T-cell (primary cell): ENCODE measurements around the gene NT5DC2. TPM values are rescaled to one million over a fixed set of nuclear protein-coding genes. Genes with fewer than 3 reads are reported as not detected.

ENCODE experiments used
- ATAC-seq, 4 experiments: fragments of 200-7000 bp in 3 of 4; fragments of 150-1000 bp in 1 of 4; cut with Tn5 transposase; replicated peaks in 1 of 4; 1 replicate in 3 of 4; 2 replicates in 1 of 4; pipeline ENCODE4 v1.10.0; 2021; ENCODE audit warnings: moderate library complexity in 3 of 4, mild to moderate bottlenecking in 2 of 4, moderate number of reproducible peaks in 1 of 4
- CTCF ChIA-PET, 2 donors: fragments of 300-600 bp; sonication (Branson Sonifier 250); formaldehyde crosslinking; loops; one replicate each; lab custom pipeline; 2022; ENCODE audit warnings: antibody characterized with exemption in 2 of 2; lab: Charles Lee
- POLR2A ChIA-PET, 2 donors: fragments of 300-600 bp; sonication (Branson Sonifier 250); formaldehyde crosslinking; loops; one replicate each; lab custom pipeline; 2022; ENCODE audit warnings: antibody characterized with exemption in 2 of 2; lab: Charles Lee
- DNase-seq, 35 experiments: peaks; one replicate each; pipeline versions ENCODE4 v3.0.0 to v3.0.0-alpha.2; 2013 to 2023
- H3K27ac ChIP-seq: one replicate; pipeline ENCODE4 v1.5.1; 2013; ENCODE audit warnings: low read length
- H3K27me3 ChIP-seq, 2 experiments: replicated peaks in 1 of 2; 1 replicate in 1 of 2; 2 replicates in 1 of 2; pipeline versions ENCODE4 v1.6.1 to v1.7.0; 2013; ENCODE audit warnings: low read length in 1 of 2, mixed read lengths in 1 of 2; ENCODE audit not compliant: control insufficient read depth in 2 of 2, insufficient read depth in 2 of 2; ENCODE audit errors: extremely low read depth in 1 of 2
- H3K36me3 ChIP-seq, 2 donors: 1 replicate in 1 of 2; 2 replicates in 1 of 2; pipeline versions ENCODE4 v1.6.1 to v1.7.0; 2013; ENCODE audit warnings: low read length in 1 of 2; ENCODE audit not compliant: control insufficient read depth in 2 of 2, insufficient read depth in 1 of 2; ENCODE audit errors: extremely low read depth in 1 of 2
- H3K4me1 ChIP-seq, 2 experiments: 1 replicate in 1 of 2; 2 replicates in 1 of 2; pipeline versions ENCODE4 v1.6.1 to v1.7.0; 2013; ENCODE audit warnings: low read length in 2 of 2, mixed read lengths in 1 of 2; ENCODE audit not compliant: insufficient read depth in 2 of 2, control insufficient read depth in 1 of 2; ENCODE audit errors: extremely low read depth in 1 of 2
- H3K4me3 ChIP-seq, 2 donors: 1 replicate in 1 of 2; 2 replicates in 1 of 2; pipeline versions ENCODE4 v1.5.1 to v1.7.0; 2013; ENCODE audit warnings: mild to moderate bottlenecking in 2 of 2, low read length in 1 of 2, moderate library complexity in 1 of 2; ENCODE audit not compliant: control insufficient read depth in 1 of 2; ENCODE audit errors: extremely low read depth in 1 of 2
- H3K9me3 ChIP-seq: 2 replicates; pipeline ENCODE4 v1.7.0; 2013
- H3K27ac Mint-ChIP-seq, 2 donors: one replicate each; pipeline ENCODE4 v1.8.0; 2020 to 2021; ENCODE audit warnings: mild to moderate bottlenecking in 2 of 2, mixed read lengths in 2 of 2
- H3K27me3 Mint-ChIP-seq, 2 donors: one replicate each; pipeline ENCODE4 v1.8.0; 2021 to 2022; ENCODE audit warnings: mixed read lengths in 2 of 2
- H3K36me3 Mint-ChIP-seq: one replicate; pipeline ENCODE4 v1.8.0; 2021; ENCODE audit warnings: mixed read lengths
- H3K4me1 Mint-ChIP-seq, 3 donors: one replicate each; pipeline ENCODE4 v1.8.0; 2020 to 2022; ENCODE audit warnings: mixed read lengths in 3 of 3, mild to moderate bottlenecking in 1 of 3
- H3K4me3 Mint-ChIP-seq, 3 donors: one replicate each; pipeline ENCODE4 v1.8.0; 2020 to 2022; ENCODE audit warnings: mild to moderate bottlenecking in 3 of 3, mixed read lengths in 3 of 3, moderate library complexity in 3 of 3
- H3K9me3 Mint-ChIP-seq, 3 donors: one replicate each; pipeline ENCODE4 v1.8.0; 2020 to 2022; ENCODE audit warnings: mixed read lengths in 3 of 3
- WGBS: methylation state at CpG from one replicate; pipeline ENCODE4 v1.1.5; 2013; ENCODE audit warnings: missing lambda C conversion rate; ENCODE audit not compliant: insufficient coverage; 5-methylcytosine and 5-hydroxymethylcytosine counted together
- total RNA-seq, 35 experiments: library from RNA in 6 of 35; stranded (reverse) in 6 of 35; fragments of 120-200 nt in 1 of 35; gene quantifications; one replicate each; pipeline versions ENCODE4 v1.2.1 to v1.2.4 and lab custom pipeline; 2013 to 2026

Gene NT5DC2
- total RNA-seq, 5 donors from 2014 or later (not counting 1 experiment from before 2014, with no cell fraction given): 1.9 to 10.9 (median 7.4) TPM

- peaks cover 6 to 71% of the 10 kb centered on the region in 2 donors for H3K36me3 ChIP-seq
- H3K4me1 Mint-ChIP-seq: peaks cover 0 to 5% (median 1%) of the 10 kb centered on the region in 3 donors
- no peak overlapping the region for H3K4me3 Mint-ChIP-seq
- no peaks in the 10 kb centered on the region for H3K27me3 Mint-ChIP-seq
- no peaks in the 10 kb centered on the region for H3K9me3 ChIP-seq
- H3K27ac ChIP-seq: no peak overlapping the region
- no peaks in the 10 kb centered on the region for H3K9me3 Mint-ChIP-seq
- H3K36me3 Mint-ChIP-seq: peaks cover 26% of the 10 kb centered on the region
- no peaks in the 10 kb centered on the region for H3K4me1 ChIP-seq
- whole genome bisulfite sequencing: 88% methylated on average over 1 of the region's 3 CpGs
- ATAC-seq (no peak), DNase-seq (no peak)
- ChIA-PET POLR2A (interaction anchor here in 1 of 2 donors (0.6 kb wide), 1 partner anchor 55 kb away, joined by 8 read pairs; no protein-coding TSS in a partner anchor), CTCF (no interaction called here)
- H3K4me3 ChIP-seq: no peak overlapping the region
- H3K27ac Mint-ChIP-seq: peak overlapping the region in 1 of 2 donors; percentile 16
- H3K27me3 ChIP-seq: no peaks in the 10 kb centered on the region
These were observed 18.4 kb upstream of the NT5DC2 start for GRCh38 chr3:52552089-52552488.

- H3K4me1 Mint-ChIP-seq: peaks cover 0 to 5% (median 0%) of the 10 kb centered on the region in 3 donors
- H3K9me3 Mint-ChIP-seq: no peaks in the 10 kb centered on the region
- ChIA-PET CTCF (no interaction called here), POLR2A (no interaction called here)
- peaks cover 27% of the 10 kb centered on the region for H3K36me3 Mint-ChIP-seq
- no peak overlapping the region for H3K4me3 Mint-ChIP-seq
- no peak for DNase-seq
- no peak for ATAC-seq
- peak overlapping the region in 1 of 2 donors; percentile 34 for H3K27ac Mint-ChIP-seq
- no peaks in the 10 kb centered on the region for H3K27me3 Mint-ChIP-seq
- H3K27ac ChIP-seq: no peak overlapping the region
- H3K9me3 ChIP-seq: no peaks in the 10 kb centered on the region
- H3K27me3 ChIP-seq: no peaks in the 10 kb centered on the region
- H3K4me1 ChIP-seq: no peaks in the 10 kb centered on the region
- peaks cover 6 to 73% of the 10 kb centered on the region in 2 donors for H3K36me3 ChIP-seq
- no peak overlapping the region for H3K4me3 ChIP-seq
These were observed 17.5 kb upstream of the NT5DC2 start for GRCh38 chr3:52551118-52551517.

- Mint-ChIP-seq H3K4me3 (no peak overlapping the region), H3K27ac (no peak overlapping the region), H3K27me3 (no peaks in the 10 kb centered on the region), H3K36me3 (peaks cover 29% of the 10 kb centered on the region), H3K9me3 (no peaks in the 10 kb centered on the region), H3K4me1 (peaks cover 0 to 2% (median 0%) of the 10 kb centered on the region in 3 donors)
- Histone ChIP-seq H3K27me3 (no peaks in the 10 kb centered on the region), H3K4me3 (no peak overlapping the region), H3K9me3 (no peaks in the 10 kb centered on the region), H3K27ac (no peak overlapping the region), H3K4me1 (no peaks in the 10 kb centered on the region), H3K36me3 (peaks cover 3 to 55% of the 10 kb centered on the region in 2 donors)
- ChIA-PET POLR2A (no interaction called here), CTCF (no interaction called here)
- DNase-seq (no peak), ATAC-seq (no peak)
- no CpG with 5 or more reads among the region's 2 CpGs for WGBS
These were observed 13.5 kb upstream of the NT5DC2 start for GRCh38 chr3:52547143-52547542.

DNA sequence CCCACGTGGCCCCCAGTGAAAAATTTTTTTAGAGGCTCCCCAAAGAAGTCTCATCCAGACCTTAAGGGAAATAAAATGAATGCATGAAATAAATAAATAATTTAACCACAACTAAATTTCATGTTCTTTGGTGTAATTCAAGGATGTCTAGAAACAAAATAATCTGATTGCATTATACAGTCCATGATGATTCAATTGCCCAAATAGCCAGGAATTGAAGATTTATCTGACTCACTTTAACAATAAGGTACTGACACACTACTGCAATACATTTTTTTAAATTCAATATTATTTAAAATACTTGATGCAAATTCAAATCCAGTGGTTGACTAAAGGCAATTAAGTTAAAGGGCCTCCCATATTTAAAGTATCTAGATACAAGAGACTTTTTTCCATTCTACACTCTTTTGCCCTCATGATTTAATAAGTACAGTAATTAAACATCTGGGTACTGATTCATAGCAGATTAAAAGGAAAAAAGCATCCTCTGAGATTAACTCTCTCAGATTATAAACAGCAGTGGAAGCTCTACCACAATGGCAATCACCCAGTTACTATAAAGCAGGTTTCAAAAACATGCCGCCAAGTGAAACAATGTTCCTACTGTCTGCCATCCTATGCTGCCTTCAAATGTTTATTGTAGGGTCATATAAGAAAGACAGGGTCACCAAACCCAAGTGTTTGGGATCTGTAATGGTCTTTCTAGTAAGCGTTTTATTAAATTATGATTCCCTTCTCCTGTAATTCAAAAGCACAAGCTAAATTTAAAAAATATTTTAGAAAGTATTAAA, 12.6 kb upstream of the NT5DC2 start:
- H3K9me3 Mint-ChIP-seq: no peaks in the 10 kb centered on the region
- no peak overlapping the region for H3K27ac Mint-ChIP-seq
- peaks cover 30% of the 10 kb centered on the region for H3K36me3 Mint-ChIP-seq
- Histone ChIP-seq H3K27me3 (no peaks in the 10 kb centered on the region), H3K27ac (no peak overlapping the region), H3K4me1 (no peaks in the 10 kb centered on the region), H3K9me3 (no peaks in the 10 kb centered on the region), H3K36me3 (peaks cover 3 to 48% of the 10 kb centered on the region in 2 donors), H3K4me3 (no peak overlapping the region)
- peaks cover 0 to 3% (median 2%) of the 10 kb centered on the region in 3 donors for H3K4me1 Mint-ChIP-seq
- ATAC-seq: no peak
- no peak overlapping the region for H3K4me3 Mint-ChIP-seq
- ChIA-PET CTCF (no interaction called here), POLR2A (no interaction called here)
- no CpG with 5 or more reads among the region's 3 CpGs for WGBS
- no peak for DNase-seq
- no peaks in the 10 kb centered on the region for H3K27me3 Mint-ChIP-seq

GRCh38 chr3:52544937-52545336, 11.3 kb upstream of the NT5DC2 start:
- Mint-ChIP-seq H3K4me1 (peaks cover 3 to 13% (median 11%) of the 10 kb centered on the region in 3 donors), H3K36me3 (peaks cover 32% of the 10 kb centered on the region), H3K27ac (no peak overlapping the region), H3K9me3 (no peaks in the 10 kb centered on the region), H3K4me3 (no peak overlapping the region), H3K27me3 (no peaks in the 10 kb centered on the region)
- CTCF ChIA-PET: interaction anchor here in 1 of 2 donors (0.6 kb wide), 1 partner anchor 34 kb away, joined by 3 read pairs; no protein-coding TSS in a partner anchor
- H3K27ac ChIP-seq: no peak overlapping the region
- WGBS: 97% methylated on average over 4 of the region's 4 CpGs
- DNase-seq (no peak), ATAC-seq (no peak)
- no peaks in the 10 kb centered on the region for H3K27me3 ChIP-seq
- peaks cover 3 to 35% of the 10 kb centered on the region in 2 donors for H3K36me3 ChIP-seq
- H3K9me3 ChIP-seq: no peaks in the 10 kb centered on the region
- H3K4me3 ChIP-seq: no peak overlapping the region
- POLR2A ChIA-PET: interaction anchor here (0.6 to 0.7 kb wide), 2 partner anchors 10 to 213 kb away, joined by 4 to 6 read pairs; no protein-coding TSS in a partner anchor
- no peaks in the 10 kb centered on the region for H3K4me1 ChIP-seq

- ChIA-PET CTCF (no interaction called here), POLR2A (no interaction called here)
- peaks cover 2 to 10% of the 10 kb centered on the region in 2 donors for H3K36me3 ChIP-seq
- no peak overlapping the region for H3K27ac ChIP-seq
- no peak overlapping the region for H3K4me3 ChIP-seq
- Mint-ChIP-seq H3K27me3 (no peaks in the 10 kb centered on the region), H3K4me1 (peaks cover 39 to 44% (median 42%) of the 10 kb centered on the region in 3 donors), H3K9me3 (no peaks in the 10 kb centered on the region), H3K27ac (peak overlapping the region in 1 of 2 donors; percentile 52), H3K4me3 (no peak overlapping the region), H3K36me3 (peaks cover 32% of the 10 kb centered on the region)
- H3K9me3 ChIP-seq: no peaks in the 10 kb centered on the region
- WGBS: no CpG with 5 or more reads among the region's 2 CpGs
- no peak for ATAC-seq
- H3K27me3 ChIP-seq: no peaks in the 10 kb centered on the region
- peaks cover 18 to 33% of the 10 kb centered on the region in 2 experiments for H3K4me1 ChIP-seq
- DNase-seq: no peak
These were observed 7.4 kb upstream of the NT5DC2 start for GRCh38 chr3:52541050-52541449.
